ENCODE data around the gene PEMT. TPM values are rescaled to one million over a fixed set of nuclear protein-coding genes. Genes with fewer than 3 reads are reported as not detected.

PEMT gene
- total RNA-seq, 1 experiment from 2014 or later = 79.9 TPM

DNA sequence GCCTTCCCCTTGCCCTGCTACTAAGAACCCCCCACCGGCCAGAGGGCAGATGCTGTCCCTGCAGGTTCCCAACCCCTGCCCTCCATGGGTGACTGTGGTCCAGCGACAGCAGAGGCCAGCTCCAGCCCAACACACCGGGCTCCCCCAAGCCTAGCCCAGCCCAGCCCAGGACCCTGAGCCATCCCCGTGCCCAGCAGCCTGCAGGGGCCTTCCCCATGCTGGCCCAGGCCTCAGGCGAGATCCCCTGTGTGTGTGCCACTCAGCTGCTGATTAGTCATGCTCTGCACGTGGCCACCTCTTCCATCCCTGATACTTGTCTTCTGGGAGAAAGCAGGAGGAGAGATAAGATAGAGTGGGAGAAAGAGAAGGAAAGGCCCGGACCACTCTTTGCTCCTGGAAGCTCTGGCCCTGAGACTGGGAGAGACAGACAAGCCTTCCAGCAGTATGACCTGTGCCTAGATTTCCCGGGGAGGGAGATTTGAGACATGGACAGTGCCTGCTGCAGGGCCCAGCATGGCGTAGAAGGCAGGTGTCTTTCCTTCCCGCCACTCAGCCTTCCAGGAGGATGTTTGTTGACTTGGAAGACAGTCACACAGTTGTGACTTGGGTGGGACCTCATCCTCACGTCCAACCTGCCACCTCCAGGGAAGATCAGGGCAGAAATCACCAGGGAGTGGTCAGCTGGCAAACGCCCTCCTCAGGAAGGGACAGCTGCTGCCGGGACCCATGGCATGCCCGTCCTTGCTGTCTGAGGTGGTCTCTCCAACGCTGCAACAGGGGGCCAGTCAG is 54.0 kb downstream of the PEMT start:
- peak; percentile 17 for DNase-seq (ENCODE audit: low read depth)

DNA sequence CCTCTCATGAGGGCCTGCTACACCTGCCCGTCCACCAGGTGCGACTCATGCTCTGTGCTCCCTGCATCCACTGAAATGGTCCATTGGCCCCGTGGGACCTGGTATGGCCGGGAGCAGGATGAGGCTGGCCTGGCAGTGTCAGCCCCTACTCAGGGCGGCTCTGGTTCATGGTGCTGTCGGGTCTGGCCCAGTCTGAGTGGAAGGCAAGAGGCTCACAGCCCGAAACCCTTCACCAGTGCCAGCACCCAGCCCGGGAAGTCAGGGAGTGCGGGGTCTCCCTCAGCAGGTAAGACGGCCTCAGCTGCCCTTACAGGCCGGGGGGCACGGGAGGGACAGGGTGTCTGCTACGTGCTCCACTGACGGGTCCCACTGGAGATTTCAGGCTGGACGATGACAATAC is 54.8 kb downstream of the PEMT start:
- no peak for DNase-seq (ENCODE audit: low read depth)

DNA sequence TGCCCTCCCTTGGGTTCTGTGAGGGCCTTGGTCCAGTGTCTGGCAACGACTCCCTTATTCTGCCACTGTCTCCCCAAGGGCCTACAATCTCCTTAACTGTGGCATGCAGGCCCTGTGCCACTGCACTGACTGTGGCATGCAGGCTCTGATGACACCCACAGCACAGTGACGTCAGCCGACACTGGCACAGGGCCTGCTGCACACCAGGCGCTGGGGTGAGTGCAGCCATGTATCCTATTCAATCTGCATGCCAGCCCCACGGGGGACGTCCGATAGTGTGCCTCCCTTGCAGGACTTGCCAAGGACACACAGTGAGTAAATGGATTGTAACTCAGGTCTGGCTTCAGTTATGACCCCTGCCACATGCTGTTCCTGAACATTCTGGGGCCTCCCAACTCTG is 55.6 kb downstream of the PEMT start:
- no peak for DNase-seq (ENCODE audit: low read depth)

DNA sequence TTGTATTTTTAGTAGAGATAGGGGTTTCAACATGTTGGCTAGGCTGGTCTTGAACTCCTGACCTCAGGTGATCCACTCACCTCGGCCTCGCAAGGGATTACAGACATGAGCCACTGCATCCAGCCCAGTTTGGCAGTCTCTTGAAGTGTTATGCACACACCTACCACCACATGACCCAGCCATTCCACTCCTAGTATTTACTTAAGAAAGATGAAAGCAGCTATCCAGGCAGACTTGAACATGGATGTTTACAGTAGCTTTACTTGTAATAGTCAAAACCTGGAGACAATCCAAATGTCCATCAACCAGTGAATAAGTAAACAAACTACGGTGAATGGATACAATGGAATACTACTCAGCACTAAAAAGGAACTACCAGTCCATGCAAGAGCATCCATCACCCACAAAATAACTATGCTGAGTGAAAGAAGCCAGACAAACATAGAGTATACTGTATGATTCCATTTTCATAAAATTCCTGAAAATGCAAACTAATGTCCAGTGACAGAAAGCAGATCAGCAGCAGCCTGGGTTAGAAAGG is 57.5 kb downstream of the PEMT start:
- no peak for DNase-seq (ENCODE audit: low read depth)

DNA sequence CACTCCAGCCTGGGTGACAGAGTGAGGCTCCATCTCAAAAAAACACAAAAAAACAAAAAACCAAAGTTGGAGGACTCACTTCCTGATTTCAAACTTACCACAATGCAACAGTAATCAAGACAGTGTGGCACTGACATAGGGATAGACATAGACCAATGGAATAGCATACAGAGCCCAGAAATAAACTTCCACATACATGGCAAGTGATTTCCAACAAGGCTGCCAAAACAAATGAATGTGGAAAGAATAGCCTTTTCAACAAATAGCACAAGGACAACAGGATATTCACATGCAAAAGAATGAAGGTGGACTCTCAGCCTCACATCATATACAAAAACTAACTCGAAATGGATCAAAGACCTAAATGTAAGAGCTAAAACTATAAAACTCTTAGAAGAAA is 58.5 kb downstream of the PEMT start:
- no peak for DNase-seq (ENCODE audit: low read depth)

DNA sequence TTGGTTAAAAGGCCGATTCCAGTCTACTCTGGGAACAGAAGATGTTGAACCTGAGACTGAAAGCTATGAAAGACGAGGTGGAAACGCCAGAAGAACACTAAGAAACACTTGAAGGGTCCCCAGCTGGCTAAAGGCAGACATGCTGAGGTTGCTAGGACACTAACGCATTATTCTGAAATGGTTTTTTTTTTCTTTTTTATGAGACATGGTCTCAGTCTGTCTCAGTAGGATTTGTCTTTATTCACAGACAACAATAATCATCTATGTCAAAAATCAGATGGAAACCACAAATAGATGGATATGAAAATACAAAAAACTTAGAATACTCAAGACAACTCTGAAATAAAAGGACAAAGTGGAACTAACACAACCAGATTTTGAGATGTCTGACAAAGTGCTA is 60.4 kb downstream of the PEMT start:
- DNase-seq (ENCODE audit: low read depth) = no peak

DNA sequence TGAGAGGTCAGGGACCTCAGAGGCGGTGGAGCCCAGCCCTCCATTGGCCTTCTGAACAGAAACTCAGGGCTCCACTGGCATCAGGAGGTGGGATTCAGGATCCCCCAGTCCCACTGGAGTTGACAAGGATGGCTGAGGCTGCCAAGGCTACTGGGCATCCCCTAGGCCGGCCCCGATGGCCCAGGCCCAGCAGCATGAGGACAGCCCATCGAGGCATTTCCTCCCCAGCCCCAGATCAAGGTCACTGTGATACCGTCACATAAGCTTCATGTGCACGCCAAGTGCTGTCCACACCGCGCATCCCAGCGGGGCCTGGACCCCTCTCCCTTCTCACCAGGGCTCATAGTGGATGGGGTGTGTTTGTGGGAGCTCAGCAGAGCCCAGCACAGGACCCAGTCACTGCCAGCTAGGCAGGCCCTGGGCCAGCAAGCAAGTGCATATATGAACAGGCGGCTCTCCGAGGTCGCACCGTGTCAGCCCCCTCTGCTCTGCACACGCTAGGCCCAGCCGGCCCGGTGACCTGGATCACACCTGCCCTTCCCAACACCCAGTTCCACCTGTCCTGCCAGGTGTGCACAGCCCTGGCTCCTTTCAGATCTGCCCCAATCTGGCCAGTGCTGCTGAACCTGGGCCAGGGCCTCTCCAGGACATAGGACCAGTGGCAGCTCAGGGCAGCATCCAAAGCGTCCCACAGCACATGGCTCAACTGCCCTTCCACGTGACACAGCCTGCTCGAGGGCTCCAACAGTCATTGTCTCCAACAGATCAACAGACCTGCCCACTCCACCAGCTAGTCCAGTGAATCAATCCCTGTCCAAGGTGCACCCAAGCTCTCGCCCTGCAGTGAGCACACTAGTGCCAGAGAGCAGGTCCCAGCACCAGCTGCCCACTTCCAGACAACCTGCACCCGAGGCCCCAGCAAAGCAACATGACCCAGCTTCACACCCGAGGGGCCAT is 62.5 kb downstream of the PEMT start:
- no peak for DNase-seq (ENCODE audit: low read depth)

DNA sequence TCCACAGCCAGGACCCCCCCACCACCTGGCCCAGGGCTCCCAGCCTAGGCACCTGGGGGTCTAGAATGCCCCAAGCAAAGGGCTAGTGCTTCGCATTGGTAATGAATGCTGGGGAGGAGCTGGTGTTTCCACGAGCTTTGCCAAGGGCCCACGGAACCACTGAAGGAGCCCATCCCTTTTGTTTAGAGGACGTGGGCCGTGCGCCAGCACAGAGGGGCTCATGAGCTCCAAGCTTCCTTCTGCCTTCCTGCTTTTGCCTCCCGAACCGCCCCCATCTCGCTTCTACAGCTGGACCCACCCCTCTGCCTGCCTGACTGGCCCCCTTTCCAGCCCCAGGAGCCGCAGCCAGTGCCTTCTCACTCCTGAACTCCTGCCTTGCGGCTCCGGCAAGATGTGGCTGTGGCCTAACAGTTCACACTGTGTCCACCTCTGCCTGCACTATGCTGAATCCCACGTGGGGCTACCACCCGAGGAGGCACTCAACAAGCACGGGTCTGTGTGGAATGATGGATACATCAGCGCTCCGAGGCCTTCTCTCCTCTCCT is 63.5 kb downstream of the PEMT start:
- DNase-seq (ENCODE audit: low read depth) = no peak

DNA sequence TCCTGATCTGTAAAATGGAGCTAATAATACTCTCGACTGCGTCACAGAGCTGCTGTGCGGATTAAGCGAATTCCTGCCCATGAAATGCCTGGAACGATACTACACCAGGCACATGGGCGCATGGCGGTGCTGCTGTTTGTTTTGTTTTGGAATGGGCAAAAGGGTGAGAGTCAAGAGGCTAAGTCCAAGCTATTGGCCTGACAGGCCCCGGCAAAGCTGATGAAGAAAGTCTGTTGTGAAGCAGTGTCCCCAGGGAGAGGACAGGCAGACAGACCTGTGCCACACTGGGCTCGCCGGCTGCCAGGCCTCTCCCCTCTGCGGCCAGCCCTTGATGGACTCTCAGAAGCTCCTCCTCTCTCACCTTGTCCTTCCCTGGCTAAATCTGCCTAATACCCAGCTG is 64.0 kb downstream of the PEMT start:
- DNase-seq (ENCODE audit: low read depth) = no peak

DNA sequence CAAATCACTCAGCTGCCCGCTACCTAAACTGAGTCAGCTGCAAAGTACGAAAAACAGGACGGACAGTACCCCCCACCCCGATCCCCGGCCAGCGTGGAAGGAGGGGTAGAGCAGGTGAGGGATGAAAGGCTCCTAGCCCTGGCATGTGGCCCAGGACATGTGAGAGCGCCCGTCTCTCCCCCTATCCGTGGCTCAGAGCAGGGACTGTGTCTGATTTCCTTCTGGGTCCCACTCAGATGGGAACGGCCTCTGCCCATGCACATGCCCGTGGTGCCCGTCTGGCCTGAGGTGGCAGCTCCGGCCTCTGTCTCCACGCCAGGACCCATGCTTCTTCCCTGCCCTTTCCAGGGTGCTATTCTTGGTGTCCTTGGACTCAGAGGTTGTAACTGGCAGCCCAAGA is 65.1 kb downstream of the PEMT start:
- DNase-seq (ENCODE audit: low read depth) = no peak

DNA sequence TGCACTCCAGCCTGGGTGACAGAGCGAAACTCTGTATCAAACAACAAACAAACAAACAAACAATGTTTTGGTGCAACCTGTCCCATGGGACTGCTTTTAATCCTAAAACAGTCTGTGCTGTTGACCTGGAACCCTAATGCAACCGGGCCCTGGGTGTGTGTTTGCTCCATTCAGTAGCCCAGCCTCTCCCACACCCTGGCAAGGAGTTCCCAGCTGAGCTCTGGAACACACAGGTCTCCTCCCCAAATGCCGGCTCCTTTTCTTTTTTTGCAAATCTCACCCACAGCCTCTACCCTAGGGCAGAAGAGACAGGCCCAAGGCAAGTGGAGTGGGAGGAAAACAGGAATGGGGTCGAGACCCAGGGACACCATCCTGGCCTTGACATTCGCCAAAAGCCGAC is 65.6 kb downstream of the PEMT start:
- DNase-seq (ENCODE audit: low read depth) = no peak

DNA sequence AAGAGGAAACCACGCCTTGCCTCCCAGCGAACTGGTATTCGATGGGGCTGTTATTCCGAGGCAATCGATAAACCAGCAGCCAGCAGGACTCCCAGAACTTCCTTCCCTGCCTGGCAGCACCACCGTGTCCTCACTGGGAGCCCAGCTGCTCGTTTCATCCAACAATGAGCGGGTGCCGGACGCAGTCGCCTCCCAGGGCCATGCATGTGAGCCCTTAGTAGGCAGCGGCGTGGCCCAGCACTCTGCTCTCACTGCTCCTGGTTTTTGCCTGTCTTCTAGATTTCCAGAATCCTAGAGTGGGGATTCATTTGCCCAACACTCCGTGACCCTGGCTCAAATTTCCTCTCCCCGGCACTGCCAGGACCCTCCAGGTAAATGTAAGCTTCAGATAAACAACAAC is 66.2 kb downstream of the PEMT start:
- no peak for DNase-seq (ENCODE audit: low read depth)

DNA sequence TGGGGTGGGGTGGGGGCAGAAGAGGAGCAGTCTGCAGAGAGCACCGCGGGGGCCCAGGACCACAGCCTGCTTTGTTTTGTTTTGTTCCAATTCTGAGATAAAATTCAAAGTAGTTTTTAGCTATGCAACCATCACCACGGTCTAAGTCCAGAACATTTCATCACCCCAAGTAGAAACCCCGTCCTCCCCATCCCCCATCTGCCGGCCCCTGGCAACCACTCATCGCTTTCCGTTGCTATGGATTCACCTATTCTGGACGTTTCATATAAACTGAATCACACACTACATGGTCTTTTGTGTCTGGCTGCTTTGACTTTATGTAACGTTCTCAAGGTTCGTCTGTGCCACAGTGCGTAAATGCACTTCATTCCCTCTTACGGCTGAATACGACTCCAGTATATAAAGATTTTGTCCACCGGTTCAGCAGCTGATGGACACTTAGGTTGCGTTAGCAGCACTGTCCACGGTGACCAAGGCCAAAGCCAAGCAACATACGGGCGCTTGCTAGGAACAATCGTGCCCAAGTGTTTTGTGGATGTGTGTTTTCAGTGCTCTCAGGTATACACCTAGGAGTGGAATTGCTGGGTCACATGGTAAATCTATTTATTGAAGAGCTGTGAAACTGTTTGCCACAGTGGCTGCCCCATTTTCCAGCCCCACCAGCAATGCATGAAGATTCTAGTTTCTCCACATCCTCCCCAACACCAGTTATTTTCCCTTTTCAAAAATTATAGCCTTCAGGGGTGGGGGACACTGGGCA is 67.6 kb downstream of the PEMT start:
- DNase-seq (ENCODE audit: low read depth) = no peak

DNA sequence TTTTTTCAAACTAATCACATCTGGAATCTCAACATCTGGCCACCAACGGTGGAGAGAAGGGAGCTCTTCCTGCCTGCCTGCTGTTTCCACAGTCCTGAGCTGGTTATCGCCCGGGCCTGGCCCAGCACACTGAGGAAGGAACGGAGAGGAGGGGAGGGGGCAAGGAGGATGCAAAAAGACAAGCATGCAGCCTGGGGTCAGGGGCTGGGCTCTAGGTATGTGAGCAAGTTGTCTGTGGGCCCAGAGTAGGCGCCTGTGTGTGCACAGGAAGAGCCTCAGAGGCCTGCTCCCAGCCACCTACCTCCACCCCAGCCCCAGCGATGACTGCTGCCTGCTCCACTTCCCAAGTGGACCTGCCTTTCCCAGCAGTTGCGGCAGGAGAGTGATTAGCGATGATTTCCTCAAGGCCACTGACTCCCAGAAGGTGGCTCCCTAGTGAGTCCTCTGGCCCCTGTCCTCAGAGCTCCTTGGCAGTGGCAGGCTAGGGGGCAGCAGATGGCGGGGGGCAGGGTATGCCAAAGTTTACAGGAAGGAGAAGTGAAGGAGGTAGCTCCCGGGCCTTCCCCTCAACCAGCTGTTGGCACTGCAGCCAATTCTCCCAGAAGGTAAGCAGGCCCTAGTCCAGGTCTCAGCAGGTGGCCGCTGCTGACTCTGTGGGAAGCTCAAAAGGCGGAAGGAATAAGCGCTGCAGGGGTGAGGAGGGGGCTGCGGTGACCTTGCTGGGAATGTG is 68.3 kb downstream of the PEMT start:
- DNase-seq (ENCODE audit: low read depth) = no peak

DNA sequence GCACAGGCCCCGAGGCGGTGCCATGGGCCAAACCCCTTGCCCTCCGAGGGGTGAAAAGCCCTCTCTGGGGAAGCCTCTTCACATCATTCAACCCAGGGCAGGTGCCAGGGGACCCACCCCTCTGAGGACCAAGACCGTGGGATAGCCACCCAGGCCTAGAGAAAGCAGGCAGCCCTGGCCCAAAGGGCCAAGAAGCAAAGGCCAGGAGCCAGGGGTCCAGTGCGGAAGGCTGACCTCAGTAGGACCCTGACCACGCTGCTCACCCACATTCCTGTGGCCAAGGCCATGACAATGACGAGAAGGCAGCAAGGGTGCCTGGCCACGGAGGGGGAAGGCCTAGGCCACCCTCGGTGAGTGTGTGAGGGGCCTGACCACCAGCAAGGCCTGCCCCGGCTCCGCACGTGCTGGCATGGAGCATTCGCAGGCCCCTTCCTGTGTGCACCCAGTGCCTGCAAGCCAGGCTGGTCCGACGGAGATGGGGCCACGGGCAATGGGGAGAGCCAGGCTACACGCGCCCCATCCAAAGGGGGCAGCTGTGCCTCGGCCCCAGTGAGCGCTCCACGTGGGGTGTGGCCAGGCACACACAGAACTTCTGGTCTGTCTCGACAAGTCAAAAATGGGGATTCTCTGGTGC is 70.8 kb downstream of the PEMT start:
- DNase-seq (ENCODE audit: low read depth) = no peak

DNA sequence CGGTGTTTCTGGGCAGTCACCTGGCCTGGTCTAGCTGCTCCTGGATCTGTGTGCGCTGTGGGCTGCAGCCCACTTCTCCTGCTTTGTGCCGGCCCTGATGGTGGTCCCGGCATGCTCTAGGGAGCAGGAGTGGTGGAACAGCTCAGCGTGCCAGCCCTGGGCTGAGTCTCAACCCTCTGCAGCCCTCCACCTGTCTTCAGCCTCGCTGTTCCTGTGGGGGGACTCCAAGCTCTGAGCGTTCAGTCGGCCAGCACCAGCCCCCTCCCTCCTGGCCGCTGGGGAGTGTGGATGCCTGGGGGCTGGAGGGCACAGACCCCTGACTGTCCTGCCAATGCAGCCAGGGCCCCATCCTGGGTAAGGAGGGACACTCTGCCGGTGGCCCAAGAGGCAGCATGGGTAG is 71.6 kb downstream of the PEMT start:
- DNase-seq (ENCODE audit: low read depth) = no peak

DNA sequence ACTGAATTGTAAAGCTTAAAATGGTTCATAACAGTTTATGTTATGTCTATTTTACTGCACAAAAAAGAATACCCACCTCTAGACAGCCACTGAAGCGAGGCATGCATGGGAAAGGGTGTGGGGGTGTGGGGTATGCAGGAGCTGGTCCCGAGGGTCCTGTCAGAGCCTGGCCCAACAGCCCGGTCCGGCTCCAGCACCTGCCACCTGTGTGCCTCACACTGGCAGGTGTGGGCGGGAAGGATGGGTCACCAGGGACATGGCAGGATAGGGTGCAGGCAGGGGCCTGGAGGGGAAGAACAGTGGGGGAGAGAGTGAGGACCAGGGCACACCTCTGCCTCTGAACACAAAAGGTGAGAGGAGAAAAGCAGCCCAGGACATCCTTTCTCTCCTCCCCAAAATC is 72.6 kb downstream of the PEMT start:
- no peak for DNase-seq (ENCODE audit: low read depth)

DNA sequence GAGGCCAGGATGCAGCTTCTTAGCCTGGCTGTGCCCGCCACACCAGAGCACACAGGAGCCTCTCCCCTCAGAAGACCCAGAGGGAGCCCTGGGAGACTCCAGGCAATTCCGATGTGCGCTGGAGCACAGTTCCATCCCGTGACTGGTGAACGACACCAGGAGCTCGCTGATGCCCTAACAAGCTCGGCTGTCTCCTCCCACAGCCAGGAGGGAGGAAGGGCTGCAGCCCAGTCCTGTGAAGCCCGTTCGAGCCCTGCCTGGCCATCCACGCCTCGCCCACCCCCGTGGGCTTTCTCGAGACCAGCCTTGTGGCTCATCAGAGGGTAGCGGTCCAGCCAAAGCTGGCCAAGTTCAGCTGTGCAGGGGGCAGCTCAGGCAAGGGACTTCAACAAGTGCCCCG is 73.5 kb downstream of the PEMT start:
- no peak for DNase-seq (ENCODE audit: low read depth)

DNA sequence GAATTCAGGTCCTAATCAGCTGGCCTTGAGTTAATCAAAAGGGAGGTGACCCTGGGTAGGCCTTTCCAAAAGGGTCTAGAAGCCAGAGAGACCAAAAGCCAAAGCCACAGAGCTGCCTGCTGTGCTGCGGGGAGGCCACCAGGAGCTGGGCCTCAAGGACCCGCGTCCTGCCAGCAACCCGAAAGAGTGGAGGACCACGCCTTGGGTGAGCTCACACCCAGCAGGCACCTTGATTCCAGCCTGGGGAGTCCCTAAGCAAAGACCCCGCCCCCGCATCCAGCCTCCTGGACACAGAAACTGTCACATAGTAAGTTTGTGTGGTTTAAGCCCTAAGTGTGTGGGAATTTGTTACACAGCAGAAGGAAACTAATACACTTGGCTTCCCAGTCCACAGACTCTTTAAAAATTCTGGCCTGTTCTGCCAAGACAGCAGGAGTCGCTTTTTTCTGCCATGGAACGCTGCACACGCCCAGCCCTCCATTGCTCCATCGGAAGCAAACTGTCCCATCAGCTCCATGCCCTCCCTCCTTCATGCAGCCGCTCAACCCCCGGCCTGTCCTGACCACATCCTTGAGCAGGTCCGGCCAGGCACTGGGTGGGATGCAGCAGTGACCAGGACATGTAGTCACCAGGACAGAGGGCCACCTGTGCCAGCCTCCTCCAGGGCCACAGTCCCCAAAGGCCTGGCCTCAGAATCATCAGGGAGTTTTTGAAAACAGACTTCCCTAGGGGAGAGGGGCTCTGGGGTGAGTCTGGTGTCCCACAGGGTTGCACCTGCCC is 74.4 kb downstream of the PEMT start:
- DNase-seq (ENCODE audit: low read depth) = no peak
